D721Med (cell line): ENCODE results near the gene VAV3.

Experiments
- DNase-seq: peaks from one replicate; pipeline ENCODE4 v3.0.0; 2011; ENCODE audit warnings: low spot score; ENCODE audit not compliant: insufficient read length
- FAIRE-seq: peaks from 2 replicates; lab custom pipeline; 2011; peaks lifted over from hg19 to GRCh38; lab: Jason Lieb, UNC
- CTCF ChIP-seq: IDR thresholded peaks from 2 replicates; pipeline ENCODE4 v1.5.1; 2012; ENCODE audit warnings: mild to moderate bottlenecking, control low read depth; ENCODE audit not compliant: insufficient read depth; ENCODE audit errors: missing control alignments

The VAV3 gene

DNA sequence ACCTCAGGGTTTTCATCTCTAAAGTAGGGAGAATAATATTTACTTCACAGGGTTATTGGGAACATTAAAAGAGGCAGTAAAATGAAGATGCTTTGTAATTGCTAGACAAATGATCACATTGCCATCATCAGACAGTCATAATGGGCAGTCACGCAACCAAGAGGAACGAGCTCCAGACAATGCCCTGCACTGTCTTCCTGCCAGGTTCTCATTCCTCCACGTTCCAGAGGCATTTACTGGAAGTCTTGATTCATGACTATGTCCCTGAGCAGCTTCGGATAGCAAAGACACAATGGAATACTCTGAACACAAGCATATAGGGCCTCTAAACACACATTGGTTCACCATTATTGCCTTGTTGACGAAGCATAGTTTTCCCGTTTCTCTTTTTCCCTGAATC lies 434.4 kb downstream of the VAV3 start:
- no peak for TF ChIP-seq CTCF
- no peak for DNase-seq
- no peak for FAIRE-seq

- peak; percentile 33 for DNase-seq
- peak; percentile 82 for TF ChIP-seq CTCF
- peak; percentile 90 for FAIRE-seq
Observed at GRCh38 chr1:107529511-107530149, 435.4 kb downstream of the VAV3 start.

DNA sequence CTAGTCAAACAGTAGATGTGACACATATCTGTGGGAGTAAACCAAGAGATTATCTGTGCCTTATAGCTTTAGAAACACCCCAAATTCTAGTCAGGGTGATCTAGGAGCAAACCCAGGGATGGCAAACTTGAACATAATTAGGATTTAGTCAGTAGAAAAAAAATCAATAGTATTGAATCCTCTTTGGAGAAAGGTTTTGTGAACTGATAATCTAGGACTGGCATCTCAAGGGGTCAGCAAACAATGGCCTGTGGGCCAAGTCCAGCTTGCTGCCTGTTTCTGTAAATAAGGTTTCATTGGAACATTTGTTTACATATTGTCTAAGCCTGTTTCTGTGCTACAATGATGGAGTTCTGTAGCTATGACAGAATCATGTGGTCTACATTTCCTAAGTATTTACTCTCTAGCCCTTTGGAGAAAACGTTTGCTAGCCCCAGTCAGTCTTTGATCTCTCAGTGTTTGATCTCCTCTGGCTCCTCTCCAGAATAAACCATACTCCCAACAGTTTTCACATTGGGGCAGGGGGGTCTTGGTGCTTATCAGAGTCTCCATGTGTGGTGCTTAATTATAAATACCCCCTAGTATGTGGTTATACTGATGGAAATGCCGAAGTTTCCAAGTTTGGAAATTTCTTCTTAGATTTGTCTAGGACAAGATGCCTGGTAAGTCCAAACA lies 438.3 kb downstream of the VAV3 start:
- TF ChIP-seq CTCF: no peak
- no peak for DNase-seq
- no peak for FAIRE-seq

- TF ChIP-seq CTCF: no peak
- FAIRE-seq (no peak), DNase-seq (no peak)
Observed at GRCh38 chr1:107525961-107526360, 439.0 kb downstream of the VAV3 start.

DNA sequence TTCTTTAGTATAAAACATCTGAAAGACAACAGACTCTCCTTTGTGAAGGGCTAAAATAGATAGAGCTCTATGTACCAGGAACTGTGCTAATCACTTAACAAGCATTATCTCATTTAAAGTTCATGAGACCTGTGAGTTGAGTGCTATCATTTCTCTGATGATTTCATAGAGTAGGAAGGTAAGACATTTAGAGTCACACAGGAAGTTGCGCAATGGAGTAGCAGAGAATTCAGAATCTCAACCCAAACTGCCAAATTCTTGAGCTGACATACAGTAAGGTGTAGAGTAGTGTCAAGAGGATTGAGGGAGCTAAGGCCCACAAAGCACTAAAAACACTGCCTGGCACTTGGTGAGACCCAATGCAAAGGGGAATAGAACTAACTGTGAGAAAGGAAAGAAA lies 439.8 kb downstream of the VAV3 start:
- TF ChIP-seq CTCF: no peak
- no peak for FAIRE-seq
- DNase-seq: no peak

DNA sequence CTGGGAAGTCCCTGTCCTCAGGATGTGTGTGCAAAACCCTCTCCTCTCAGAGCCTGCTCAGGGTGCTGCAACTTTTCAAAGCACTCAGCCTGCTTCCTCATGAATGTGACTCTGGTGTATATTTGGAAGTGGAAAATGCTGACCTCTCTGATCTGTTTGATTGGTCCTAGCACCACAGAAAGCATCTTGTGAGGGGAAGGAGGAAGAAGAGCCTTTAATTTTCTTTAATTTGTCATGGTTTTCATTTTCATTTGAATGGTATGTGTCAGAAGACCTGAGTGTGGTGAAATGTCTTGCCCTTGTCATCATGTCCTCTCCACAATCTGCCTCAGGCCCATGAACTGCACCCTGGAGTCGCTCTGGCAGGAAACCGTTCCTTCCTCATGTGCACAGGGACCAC lies 440.7 kb downstream of the VAV3 start:
- no peak for FAIRE-seq
- no peak for DNase-seq

More for the DNA sequence above, 440.7 kb downstream of the VAV3 start:
- no peak for TF ChIP-seq CTCF
